GM18861 (cell line): ENCODE results near the gene CDK14.

ENCODE experiments used
- ATAC-seq: cut with Tn5 transposase; IDR thresholded peaks from one replicate; pipeline ENCODE4 v1.9.1; 2021; ENCODE audit not compliant: unreplicated experiment

The CDK14 gene

DNA sequence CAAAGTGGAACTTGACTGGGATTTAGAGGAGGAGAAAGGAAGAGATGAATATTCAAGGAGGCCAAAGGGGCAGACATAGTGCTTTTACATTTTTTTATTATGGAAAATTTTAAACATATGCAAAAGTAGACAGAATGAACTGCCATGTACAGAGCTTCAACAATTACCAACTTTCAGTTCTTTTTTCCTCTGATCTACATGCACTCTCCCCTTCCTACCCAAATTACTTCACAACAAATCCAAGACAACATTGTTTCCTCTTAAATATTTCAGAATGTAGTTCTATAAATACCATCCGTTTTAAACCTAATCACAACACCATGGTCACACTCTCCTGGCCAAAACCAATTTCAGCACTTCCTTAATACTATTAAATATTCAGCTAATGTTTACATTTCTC lies 584.6 kb downstream of the CDK14 start:
- no peak for ATAC-seq

GRCh38 chr7:91181949-91182348 lies 585.8 kb downstream of the CDK14 start:
- ATAC-seq, result no peak

DNA sequence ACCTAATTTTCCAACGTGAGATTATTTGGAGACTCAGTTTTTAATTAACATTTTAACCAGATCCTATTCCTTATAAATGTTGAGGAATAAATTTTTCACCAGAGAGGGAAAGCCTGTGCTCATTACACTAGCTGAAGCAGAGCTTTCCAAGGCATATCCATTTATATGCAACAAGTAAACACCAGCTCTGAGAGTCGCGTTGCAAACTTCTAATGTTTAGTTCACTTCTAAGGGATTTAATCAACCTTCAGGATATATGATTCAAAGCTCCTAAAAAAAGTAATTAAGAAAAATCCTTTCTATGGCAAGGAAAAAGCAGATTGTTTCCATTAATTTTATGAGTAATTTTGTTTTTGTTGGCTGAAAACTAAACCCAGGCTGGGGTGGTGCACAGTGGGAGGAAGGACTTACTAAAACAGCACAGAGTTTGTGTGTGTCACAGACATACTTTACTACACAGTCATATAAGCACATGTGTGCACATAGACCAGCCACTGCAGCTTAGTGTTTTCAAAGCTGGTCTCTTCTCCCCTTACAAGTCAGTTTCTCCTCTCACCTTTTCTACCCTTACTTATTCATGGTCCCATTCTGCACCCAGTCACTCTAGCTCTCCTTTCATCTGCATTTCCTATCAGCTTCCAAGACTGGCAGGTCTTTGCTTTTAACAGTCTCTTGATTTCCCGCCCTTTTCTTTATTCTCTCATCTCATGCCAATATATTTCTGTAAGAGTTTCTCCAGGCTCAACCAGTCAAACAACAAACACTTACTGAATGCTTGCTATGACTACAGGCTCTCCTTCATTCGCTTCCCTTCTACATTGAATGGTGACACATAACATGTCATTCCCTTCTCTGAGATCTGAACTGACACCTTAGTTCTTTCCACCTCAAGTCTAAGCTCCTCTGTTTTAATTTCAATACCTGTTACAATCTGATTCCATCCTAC lies 587.0 kb downstream of the CDK14 start:
- no peak for ATAC-seq

- no peak for ATAC-seq
Measured at GRCh38 chr7:91185771-91186170, 589.6 kb downstream of the CDK14 start.

GRCh38 chr7:91187061-91187460 lies 590.9 kb downstream of the CDK14 start:
- no peak for ATAC-seq

GRCh38 chr7:91191771-91192170 lies 595.6 kb downstream of the CDK14 start:
- ATAC-seq, result no peak

DNA sequence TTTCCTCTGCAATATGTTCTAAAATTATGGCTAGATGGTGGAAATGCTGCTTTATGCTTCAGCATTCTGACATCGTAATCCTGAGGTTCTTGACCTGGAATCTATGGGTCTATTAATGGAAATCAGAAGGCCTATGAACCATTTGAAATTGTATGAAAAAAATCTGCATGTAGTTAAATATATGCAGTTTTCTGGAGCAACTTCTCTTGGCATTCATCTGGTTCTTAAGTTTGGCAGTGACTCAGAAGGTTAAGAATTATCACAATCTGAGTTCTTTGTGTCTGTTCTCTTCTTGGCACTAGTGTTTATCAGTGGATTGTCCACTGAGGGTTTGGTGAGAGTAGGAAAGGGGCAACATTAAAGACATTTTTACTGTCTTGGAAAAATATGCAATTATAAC lies 597.0 kb downstream of the CDK14 start:
- ATAC-seq, result no peak

DNA sequence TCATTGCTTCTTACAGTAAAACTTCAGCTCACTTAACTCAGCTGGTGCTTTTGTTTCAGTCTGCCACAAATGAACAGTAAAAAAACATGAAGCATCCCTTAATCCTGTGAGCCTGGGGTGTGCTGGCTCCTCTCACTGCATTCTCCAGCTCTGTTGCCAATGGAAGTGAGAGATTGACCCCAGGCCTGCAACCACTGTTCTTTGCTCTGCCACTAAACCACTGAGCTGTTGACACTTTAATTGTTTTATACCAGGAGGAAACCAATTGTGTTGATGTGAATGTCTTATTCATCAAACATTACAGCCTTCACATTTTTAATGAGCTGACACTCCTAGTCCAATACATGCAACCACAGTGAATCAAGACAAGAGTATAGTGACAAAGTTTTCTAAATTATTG lies 598.7 kb downstream of the CDK14 start:
- no peak for ATAC-seq

DNA sequence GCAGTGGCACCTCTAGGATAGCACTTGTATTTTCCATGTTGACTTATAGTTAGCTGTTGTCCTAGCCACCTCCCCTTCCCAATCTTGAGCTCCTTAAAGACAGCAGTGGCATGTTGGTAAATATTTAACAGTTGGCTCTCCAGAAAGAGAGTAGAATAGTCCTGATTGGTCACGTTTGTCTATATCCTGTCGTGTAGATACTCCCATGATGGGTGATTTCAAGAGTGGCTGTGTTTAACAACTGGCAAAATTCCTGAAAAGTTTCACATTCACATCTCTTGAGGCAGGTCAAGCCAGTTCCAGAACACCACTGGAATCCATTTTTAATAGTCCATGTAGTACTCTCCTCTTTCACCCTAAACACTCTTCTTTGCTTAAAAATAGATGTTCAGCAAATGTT lies 599.9 kb downstream of the CDK14 start:
- no peak for ATAC-seq

- ATAC-seq, result no peak
Measured at GRCh38 chr7:91198371-91198770, 602.2 kb downstream of the CDK14 start.

- ATAC-seq, result no peak
Measured at GRCh38 chr7:91199601-91200000, 603.5 kb downstream of the CDK14 start.

- no peak for ATAC-seq
Measured at GRCh38 chr7:91201442-91202113, 605.5 kb downstream of the CDK14 start.

GRCh38 chr7:91206361-91206960 lies 610.3 kb downstream of the CDK14 start:
- no peak for ATAC-seq

- no peak for ATAC-seq
Measured at GRCh38 chr7:91212582-91212981, 616.5 kb downstream of the CDK14 start.

DNA sequence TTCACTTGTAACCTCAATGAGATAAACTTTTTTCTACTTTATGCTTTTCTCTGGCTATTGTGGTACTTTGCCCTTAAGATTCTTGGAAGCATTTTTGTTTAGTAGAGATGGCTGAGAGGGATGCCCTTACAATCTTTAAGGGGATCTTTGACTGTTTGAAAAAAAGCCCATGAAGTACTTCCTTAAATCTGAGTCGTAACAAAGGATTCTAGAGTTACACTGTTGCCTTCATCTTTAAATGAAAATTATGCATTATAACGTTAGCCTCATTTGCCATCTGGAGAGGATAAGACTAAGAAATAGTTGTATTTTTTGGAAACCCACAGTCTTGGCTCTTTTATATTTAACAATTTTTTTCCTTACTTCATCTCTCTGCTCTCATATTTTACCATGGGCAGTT lies 630.3 kb downstream of the CDK14 start:
- ATAC-seq, result no peak

DNA sequence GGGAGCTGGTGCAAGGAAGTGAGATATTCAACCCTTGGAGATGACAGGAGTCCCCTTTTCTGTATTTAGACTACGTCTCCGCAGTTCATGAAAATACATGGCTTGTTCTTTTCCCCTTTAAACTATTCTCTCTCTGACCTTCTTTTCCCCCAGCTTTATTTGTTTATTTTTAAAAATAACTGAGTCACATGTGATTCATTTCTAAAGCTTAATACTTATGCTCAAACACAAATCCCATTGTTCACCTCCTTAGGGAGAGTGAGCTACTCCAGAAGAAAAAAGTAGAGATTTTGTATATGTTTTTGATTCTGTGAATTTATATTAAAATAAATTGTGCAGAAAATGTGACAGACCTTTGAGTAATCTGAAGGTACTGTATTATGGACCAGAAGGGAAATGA lies 632.2 kb downstream of the CDK14 start:
- ATAC-seq, result no peak

- ATAC-seq, result no peak
Measured at GRCh38 chr7:91228927-91229558, 632.9 kb downstream of the CDK14 start.

DNA sequence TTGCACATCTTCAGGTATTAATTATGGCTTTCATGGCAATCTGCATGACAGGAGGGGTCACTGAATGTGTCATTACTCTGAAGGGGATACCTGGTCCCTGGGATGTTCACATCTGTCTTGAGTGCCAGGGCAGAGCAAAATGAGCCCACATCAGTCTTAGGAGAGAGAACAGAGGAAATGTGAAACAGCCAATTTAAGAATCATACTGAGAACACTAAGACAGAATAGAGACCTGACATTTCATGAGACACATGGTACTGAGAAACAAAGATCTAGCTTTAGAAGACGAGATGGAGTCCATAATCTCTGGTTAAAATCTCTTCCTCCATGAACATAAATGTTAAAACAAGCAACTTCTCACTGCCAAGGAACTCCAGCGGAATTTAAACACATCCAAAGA lies 634.0 kb downstream of the CDK14 start:
- ATAC-seq, result no peak

DNA sequence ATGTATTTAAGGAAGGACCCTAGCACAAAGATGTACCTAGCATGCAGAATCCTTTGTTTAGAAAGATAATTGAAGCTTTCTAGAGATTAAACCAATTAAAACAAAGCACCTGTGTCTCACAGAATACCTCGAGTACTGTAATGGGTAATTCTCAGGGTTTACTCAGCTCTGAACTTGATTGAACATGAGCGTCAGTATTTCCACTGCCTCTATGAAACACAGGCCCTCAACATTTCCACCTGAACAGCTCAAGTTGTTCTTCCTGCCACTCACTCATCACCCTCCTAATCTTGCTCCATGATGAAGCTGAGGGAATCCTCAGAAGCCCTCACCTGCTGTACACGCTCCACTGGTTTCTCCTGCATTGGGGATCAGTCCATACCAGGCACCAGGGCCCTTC lies 634.4 kb downstream of the CDK14 start:
- ATAC-seq, result no peak

DNA sequence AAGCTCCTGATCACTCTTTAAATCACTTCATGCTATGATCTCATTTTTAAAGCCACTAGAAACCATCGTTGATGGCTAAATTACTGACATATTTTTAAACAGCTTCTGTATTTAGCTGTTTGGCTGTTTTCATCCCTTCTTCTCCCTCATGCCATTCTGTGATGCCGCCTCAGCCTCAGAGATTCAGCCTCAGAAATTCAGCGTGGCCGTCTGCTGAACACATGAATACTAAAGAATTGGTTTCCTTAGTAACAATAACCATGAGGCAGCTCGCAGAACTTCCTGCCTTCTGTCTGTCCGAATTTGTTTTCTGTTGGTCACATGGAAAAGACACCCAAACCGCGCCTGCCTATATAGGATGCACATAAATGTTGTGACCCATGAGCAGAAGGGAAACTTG lies 637.1 kb downstream of the CDK14 start:
- no peak for ATAC-seq

- ATAC-seq, result no peak
Measured at GRCh38 chr7:91235211-91235832, 639.2 kb downstream of the CDK14 start.
